T-helper 2 cell (primary cell): ENCODE measurements around the gene SCN2B.

Experiments
- DNase-seq, 5 experiments: peaks; one replicate each; pipeline versions ENCODE4 v3.0.0 to v3.0.0-alpha.2; 2012 to 2022

Gene SCN2B

GRCh38 chr11:118132385-118133151 is 43.9 kb downstream of the SCN2B start:
- no peak for DNase-seq

DNA sequence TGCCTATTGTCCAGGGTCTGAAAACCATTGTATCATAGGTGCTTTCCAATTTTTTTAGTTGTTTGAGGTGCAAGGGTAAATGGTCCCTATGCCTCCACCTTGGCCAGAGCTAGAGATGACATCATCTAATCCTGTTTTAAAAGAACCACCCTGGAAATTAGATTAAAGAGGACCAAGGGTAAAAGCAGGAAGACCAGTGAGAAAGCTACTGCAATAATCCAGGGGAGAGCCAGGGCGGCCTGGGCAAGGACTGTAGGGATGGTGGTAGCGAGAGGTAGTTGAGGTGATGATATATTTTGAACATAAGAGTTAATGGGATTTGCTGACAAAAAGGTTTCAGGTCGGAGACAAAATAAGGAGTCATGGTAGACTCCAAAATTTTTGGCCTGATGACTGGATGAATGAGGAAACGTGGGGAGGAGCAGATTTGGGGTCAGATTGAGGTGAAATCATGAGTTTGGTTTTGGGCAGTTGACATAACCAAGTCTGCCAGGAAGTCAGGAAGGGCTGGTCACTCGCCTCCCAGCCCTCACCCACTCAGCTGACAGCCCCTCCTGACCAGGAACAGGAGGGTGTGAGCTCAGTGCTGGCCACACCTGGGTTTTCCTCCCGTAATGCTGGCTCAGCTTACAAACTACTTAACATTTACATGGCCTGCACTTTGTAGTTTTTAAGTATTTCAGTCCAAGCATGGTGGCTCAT is 46.8 kb downstream of the SCN2B start:
- no peak for DNase-seq

DNA sequence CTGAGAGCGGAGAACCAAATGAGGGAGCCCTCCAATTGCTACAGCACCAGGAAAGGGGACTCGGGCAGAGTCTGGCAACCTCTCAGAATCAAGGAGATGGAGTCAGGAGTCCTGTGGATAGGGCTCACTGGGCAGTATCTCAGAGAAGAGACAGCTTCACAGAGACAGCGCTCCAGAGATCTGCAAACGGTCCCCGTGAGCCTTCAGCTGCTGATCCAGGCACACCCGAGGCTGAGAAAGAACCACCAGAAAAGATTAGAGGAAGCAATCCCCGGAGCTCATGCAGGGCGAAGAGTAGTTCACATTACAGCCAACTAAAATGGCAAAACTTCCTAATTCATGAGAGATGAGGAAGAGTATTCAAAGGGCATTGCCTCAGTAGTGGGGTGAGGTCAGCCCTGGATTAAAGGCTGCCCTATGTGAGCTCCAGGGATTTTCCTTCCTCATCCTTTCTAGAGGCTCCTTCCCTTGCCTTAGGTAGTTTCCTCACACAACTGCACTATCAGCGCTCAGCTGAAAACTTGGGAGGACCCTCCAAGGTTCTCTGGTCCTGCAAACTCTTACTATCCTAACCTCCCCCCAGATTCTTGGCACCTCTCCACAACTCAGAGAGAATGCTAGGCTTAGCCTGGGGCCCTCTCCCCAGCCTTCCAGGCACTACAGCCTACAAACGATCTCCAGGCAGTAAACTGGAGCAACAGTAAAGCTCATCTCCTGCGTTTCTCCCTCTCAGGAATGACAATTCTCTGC is 47.5 kb downstream of the SCN2B start:
- DNase-seq, result no peak

GRCh38 chr11:118128310-118128709 is 48.1 kb downstream of the SCN2B start:
- DNase-seq, result no peak

DNA sequence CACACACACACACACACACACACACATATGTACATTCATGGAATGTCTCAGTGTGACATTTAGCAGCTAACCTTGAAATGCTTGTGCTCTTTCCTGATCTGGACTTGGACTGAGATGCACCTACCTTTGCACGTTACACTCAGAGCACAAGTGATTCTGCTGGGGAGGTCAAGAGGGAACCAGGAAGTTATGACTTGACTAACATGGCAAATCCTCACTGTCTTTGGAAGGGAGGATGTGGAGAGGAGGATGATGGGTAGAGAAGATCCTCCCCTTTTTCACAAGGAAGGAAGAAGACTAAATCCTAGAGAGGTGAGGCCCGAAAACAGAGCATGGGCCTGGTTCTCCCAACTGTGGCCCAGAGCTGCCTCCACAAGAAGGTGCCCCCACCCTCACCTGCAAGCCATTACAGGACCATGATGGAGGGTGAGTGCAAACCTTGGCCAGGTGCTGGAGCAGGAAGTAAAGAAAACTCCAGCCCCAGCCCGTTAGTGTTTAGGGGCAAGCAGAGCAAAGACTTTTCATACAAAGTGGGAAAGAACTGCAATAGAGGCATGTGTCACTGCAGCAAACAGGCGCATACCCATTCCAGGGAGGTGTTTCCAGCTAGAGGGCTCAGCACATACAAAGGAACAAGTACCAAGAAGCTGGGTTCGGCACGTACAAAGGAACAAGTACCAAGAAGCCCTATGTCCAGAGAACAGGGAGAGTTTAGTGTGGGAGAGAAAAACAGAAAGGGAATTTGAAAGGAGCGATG is 50.2 kb downstream of the SCN2B start:
- DNase-seq, result no peak

GRCh38 chr11:118124929-118125535 is 51.4 kb downstream of the SCN2B start:
- DNase-seq, result no peak

GRCh38 chr11:118120793-118121192 is 55.6 kb downstream of the SCN2B start:
- no peak for DNase-seq

DNA sequence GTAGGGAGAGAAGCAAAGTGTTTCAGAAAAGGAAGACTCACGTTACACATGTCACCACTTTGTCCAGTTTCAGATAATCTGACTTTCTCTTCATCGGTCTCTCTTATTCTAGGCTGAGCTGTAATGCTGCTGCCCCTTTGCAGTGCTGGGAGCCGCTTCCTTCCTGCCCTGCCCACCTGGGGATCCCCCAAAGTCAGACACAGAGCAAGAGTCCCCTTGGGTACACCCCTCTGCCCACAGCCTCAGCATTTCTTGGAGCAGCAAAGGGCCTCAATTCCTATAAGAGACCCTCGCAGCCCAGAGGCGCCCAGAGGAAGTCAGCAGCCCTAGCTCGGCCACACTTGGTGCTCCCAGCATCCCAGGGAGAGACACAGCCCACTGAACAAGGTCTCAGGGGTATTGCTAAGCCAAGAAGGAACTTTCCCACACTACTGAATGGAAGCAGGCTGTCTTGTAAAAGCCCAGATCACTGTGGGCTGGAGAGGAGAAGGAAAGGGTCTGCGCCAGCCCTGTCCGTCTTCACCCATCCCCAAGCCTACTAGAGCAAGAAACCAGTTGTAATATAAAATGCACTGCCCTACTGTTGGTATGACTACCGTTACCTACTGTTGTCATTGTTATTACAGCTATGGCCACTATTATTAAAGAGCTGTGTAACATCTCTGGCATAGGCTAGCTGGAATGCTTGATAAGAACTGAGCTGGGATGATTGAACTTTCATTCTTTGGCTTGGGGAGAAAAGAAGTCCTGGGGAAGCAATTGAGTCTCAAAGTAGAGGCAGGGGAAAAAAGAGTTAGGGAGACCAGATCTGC is 58.4 kb downstream of the SCN2B start:
- no peak for DNase-seq

GRCh38 chr11:118115048-118115447 is 61.4 kb downstream of the SCN2B start:
- no peak for DNase-seq

DNA sequence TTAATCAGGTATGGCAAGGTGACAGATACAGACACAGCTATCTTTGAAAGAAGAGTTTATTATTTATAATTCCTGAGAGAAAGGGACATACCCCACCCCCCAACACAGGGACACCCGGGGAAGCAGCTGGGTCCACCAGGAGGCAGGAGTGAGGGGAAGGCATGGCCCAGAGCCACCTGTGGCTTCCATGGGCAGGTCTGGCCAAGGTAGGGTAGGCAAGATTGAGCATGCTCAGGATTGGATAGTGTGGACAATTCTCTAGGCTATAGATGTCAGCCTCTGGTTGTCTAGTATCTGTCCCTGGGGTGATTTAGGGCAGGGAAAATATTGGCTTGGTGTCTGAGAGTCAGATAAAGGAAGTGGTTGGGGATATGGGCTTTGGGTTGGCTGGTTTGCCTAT is 62.2 kb downstream of the SCN2B start:
- no peak for DNase-seq

DNA sequence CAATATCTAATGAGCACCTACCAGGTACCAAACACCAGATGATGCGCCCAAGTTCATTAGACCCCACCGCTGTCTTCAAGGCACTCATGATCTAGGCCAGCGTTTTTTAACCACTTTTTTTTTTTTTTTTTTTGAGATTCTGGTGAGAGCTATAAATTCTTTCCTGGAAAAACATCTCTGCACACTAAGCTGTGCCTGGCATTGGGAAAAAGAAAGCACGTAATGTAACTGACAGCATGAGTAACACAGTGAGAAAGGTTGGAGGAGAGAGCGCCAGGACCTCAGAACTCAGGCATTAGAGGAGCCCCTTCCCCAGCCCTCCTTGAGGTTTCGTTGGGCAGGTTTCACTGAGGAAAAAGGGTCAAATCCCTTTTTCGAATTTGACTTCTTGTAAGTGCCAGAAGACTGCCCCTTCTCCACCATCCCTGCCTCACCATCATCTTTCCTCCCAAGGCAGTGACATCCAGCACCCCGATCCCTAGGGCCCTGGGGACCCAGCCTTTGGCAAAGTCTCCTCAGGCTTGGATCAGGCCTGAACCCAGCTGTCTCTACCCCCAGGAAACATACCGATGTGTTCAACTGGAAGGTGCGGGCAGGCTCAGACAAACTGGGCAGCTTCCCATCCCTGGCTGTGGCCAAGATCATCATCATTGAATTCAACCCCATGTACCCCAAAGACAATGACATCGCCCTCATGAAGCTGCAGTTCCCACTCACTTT is 63.6 kb downstream of the SCN2B start:
- DNase-seq, result no peak
